K562 (cell line): ENCODE measurements around the gene NPAS3. TPM values are rescaled to one million over a fixed set of nuclear protein-coding genes. Genes with fewer than 3 reads are reported as not detected.

Source experiments
- ATAC-seq: fragments of 200-7000 bp; cut with Tn5 transposase; 3 replicates; pipeline ENCODE4 v1.9.1; 2020; ENCODE audit warnings: moderate library complexity
- BruUV-seq: library from RNA; stranded (reverse); fragments of 400-500 nt; replicated peaks from 2 replicates; lab custom pipeline; 2021; lab: Mats Ljungman, UMichigan
- CTCF ChIA-PET: fragments of 300-600 bp; formaldehyde crosslinking; extraction: SDS; loops from one replicate; lab custom pipeline; 2021; ENCODE audit warnings: low intra/inter-chr PET ratio; lab: Yijun Ruan, JAX
- POLR2A ChIA-PET: fragments of 300-600, 350-650 bp; sonication (Branson Sonifier 250); formaldehyde crosslinking; extraction: SDS; loops from one replicate; lab custom pipeline; 2021; ENCODE audit warnings: antibody characterized with exemption, inconsistent platforms; lab: Yijun Ruan, JAX
- DNase-seq, 4 experiments: peaks; one replicate each; pipeline versions ENCODE4 v3.0.0 to v3.0.0-alpha.2; 2011 to 2018; ENCODE audit warnings: low spot score in 3 of 4, mixed read lengths in 3 of 4; ENCODE audit errors: extremely low read depth in 1 of 4
- FAIRE-seq: peaks from 2 replicates; lab custom pipeline; 2011; peaks lifted over from hg19 to GRCh38; lab: Jason Lieb, UNC
- H2AFZ ChIP-seq: 2 replicates; pipeline ENCODE4 v1.6.0; 2011; ENCODE audit warnings: low read depth, low read length, control low read depth, inconsistent platforms
- H3K27ac ChIP-seq: fragments of 200-600 bp; 3 replicates; pipeline ENCODE4 v1.8.0; 2011; ENCODE audit warnings: low read depth, mild to moderate bottlenecking, control low read depth, inconsistent platforms, low read length, moderate library complexity, mixed read lengths; ENCODE audit errors: extremely low read depth
- H3K27me3 ChIP-seq, 2 experiments: fragments of 300-600 bp in 1 of 2; 2 replicates in 1 of 2; 3 replicates in 1 of 2; pipeline versions ENCODE4 v1.6.0 to v1.8.0; 2011; ENCODE audit warnings: inconsistent platforms in 2 of 2, low read length in 2 of 2, mild to moderate bottlenecking in 1 of 2, mixed read lengths in 1 of 2, moderate library complexity in 1 of 2; ENCODE audit not compliant: control insufficient read depth in 2 of 2, insufficient read depth in 2 of 2
- H3K36me3 ChIP-seq: fragments of 300-600 bp; 3 replicates; pipeline ENCODE4 v1.8.0; 2011; ENCODE audit warnings: mild to moderate bottlenecking, low read length, inconsistent platforms; ENCODE audit not compliant: control insufficient read depth, insufficient read depth
- H3K4me1 ChIP-seq, 2 experiments: fragments of 200-600 bp in 1 of 2; replicated peaks in 1 of 2; 2 replicates in 1 of 2; 3 replicates in 1 of 2; pipeline versions ENCODE4 v1.5.1 to v1.8.0; 2011; ENCODE audit warnings: inconsistent platforms in 2 of 2, low read length in 2 of 2, mild to moderate bottlenecking in 1 of 2, mixed read lengths in 1 of 2, moderate library complexity in 1 of 2; ENCODE audit not compliant: control insufficient read depth in 2 of 2, insufficient read depth in 2 of 2
- H3K4me2 ChIP-seq: 2 replicates; pipeline ENCODE4 v1.6.1; 2011; ENCODE audit warnings: low read length, control low read depth, inconsistent platforms, mixed read lengths; ENCODE audit not compliant: insufficient read depth
- H3K4me3 ChIP-seq: fragments of 200-600 bp; sonication (generic), shearing (Covaris generic); 2 replicates; pipeline ENCODE4 v1.5.1; 2016; ENCODE audit warnings: control low read depth, inconsistent platforms
- H3K79me2 ChIP-seq: fragments of 200-600 bp; 3 replicates; pipeline ENCODE4 v1.8.0; 2011; ENCODE audit warnings: low read length, inconsistent platforms; ENCODE audit not compliant: control insufficient read depth, insufficient read depth
- H3K9ac ChIP-seq, 2 experiments: 2 replicates each; pipeline versions ENCODE4 v1.6.0 to v1.6.1; 2011; ENCODE audit warnings: low read depth in 2 of 2, low read length in 2 of 2, control low read depth in 1 of 2, inconsistent platforms in 1 of 2, mild to moderate bottlenecking in 1 of 2, mixed read lengths in 1 of 2; ENCODE audit not compliant: insufficient read depth in 1 of 2
- H3K9me1 ChIP-seq: one replicate; pipeline ENCODE4 v1.6.0; 2011; ENCODE audit warnings: inconsistent platforms, mild to moderate bottlenecking, low read length, moderate library complexity; ENCODE audit not compliant: control insufficient read depth, insufficient read depth
- H3K9me3 ChIP-seq: replicated peaks from 2 replicates; pipeline ENCODE4 v1.5.1; 2011; ENCODE audit warnings: low read depth, low read length, inconsistent platforms; ENCODE audit not compliant: control insufficient read depth, insufficient read depth
- H4K20me1 ChIP-seq: replicated peaks from 2 replicates; pipeline ENCODE4 v1.6.1; 2011; ENCODE audit warnings: low read length, inconsistent platforms, mixed read lengths; ENCODE audit not compliant: control insufficient read depth, insufficient read depth
- CEBPZ ChIP-seq: fragments of 150-350 bp; IDR thresholded peaks from 2 replicates; pipeline ENCODE4 v1.6.1; 2014; ENCODE audit warnings: low read depth, mild to moderate bottlenecking, low read length, borderline replicate concordance
- ELF1 ChIP-seq: fragments of 200-800 bp; sonication (Bioruptor generic); IDR thresholded peaks from 2 replicates; pipeline ENCODE4 v1.6.1; 2016; ENCODE audit warnings: missing genetic modification characterization, missing compliant biosample characterization
- MAFF ChIP-seq: IDR thresholded peaks from 2 replicates; pipeline ENCODE4 v1.6.1; 2012; ENCODE audit warnings: low read length, improper control_type of control experiment
- NFXL1 ChIP-seq: fragments of 450-650 bp; formaldehyde crosslinking; IDR thresholded peaks from 2 replicates; pipeline ENCODE4 v1.4.0; 2021; ENCODE audit warnings: mild to moderate bottlenecking
- ZNF316 ChIP-seq: fragments of 450-650 bp; IDR thresholded peaks from 2 replicates; pipeline ENCODE4 v1.6.1; 2016
- WGBS: fragments of 100-300 bp; shearing (Covaris generic); methylation state at CpG from one replicate; pipeline ENCODE4 v1.1.6; 2016; ENCODE audit warnings: low coverage, mixed read lengths; ENCODE audit not compliant: insufficient coverage; ENCODE audit errors: missing lambda C conversion rate; 5-methylcytosine and 5-hydroxymethylcytosine counted together
- in situ Hi-C: fragments of 300-500 bp; cut with MboI; formaldehyde crosslinking; loops from 4 replicates; pipeline ENCODE4 v1.15.0; 2018; ENCODE audit warnings: inconsistent platforms, mixed read lengths
- intact Hi-C: fragments of 100-400 bp; cut with micrococcal nuclease; formaldehyde crosslinking; loops from 2 replicates; pipeline ENCODE4 v1.14.2; 2022
- polyA plus RNA-seq, 8 experiments: library from polyadenylated mRNA; depleted of rRNA in 4 of 8; stranded (reverse) in 5 of 8; unstranded in 3 of 8; fragments of >200 nt; fragmentation: Nextera tagmentation in 2 of 8; fragmentation: Illumina TruSeq in 1 of 8; extraction: Ambion mirVana in 2 of 8; extraction: Trizol in 1 of 8; gene quantifications; 2 replicates each; pipeline versions ENCODE4 v1.2.1 to v1.2.3, GENCODE V29; 2011 to 2014; ENCODE audit warnings: inconsistent platforms in 1 of 8, missing spikeins in 1 of 8
- total RNA-seq, 7 experiments: library from RNA; depleted of rRNA in 6 of 7; stranded (reverse); fragments of >200 nt in 6 of 7; fragmentation: Illumina TruSeq in 2 of 7; extraction: Trizol in 2 of 7; gene quantifications; 2 replicates each; pipeline versions ENCODE4 v1.2.1 to v1.2.3, GENCODE V29; 2011 to 2021; ENCODE audit warnings: low replicate concordance in 1 of 7

Gene NPAS3
- total and polyA plus RNA-seq, 9 of the 15 experiments (the other 6 are each of a cell fraction or from before 2014, with no cell fraction given): 0.04 TPM; not detected in 8

GRCh38 chr14:33679461-33680225 is 741.0 kb downstream of the NPAS3 start (continued):
- TF ChIP-seq CEBPZ: no peak

GRCh38 chr14:33680873-33681272 is 742.2 kb downstream of the NPAS3 start:
- H3K4me1 ChIP-seq: no peaks in the 10 kb centered on the region
- H4K20me1 ChIP-seq: no peaks in the 10 kb centered on the region
- H3K9me3 ChIP-seq: no peaks in the 10 kb centered on the region
- ATAC-seq (no peak), FAIRE-seq (no peak), DNase-seq (no peak)
- no peaks in the 10 kb centered on the region for H3K79me2 ChIP-seq
- ChIA-PET CTCF (no interaction called here), POLR2A (no interaction called here)
- no peak overlapping the region for H3K27ac ChIP-seq
- WGBS: 7% methylated on average over 6 of the region's 6 CpGs
- H3K4me2 ChIP-seq: no peak overlapping the region
- H3K9me1 ChIP-seq: no peaks in the 10 kb centered on the region
- H2AFZ ChIP-seq: no peak overlapping the region
- H3K36me3 ChIP-seq: no peaks in the 10 kb centered on the region
- no peaks in the 10 kb centered on the region for H3K27me3 ChIP-seq
- in situ Hi-C loops (no loop called here), intact Hi-C loops (no loop called here)
- BruUV-seq: no TSS peak
- no peak overlapping the region for H3K4me3 ChIP-seq
- TF ChIP-seq MAFF (0 out of 2 replicates have a peak, but pooled peaks have one; percentile 20), NFXL1 (CRISPR knock-in tag) (no peak), ELF1 (no peak), ZNF316 (peak; percentile 52; the same call in 1 of the 2 replicates)
- H3K9ac ChIP-seq: no peak overlapping the region
